Measurements from ENCODE around the gene CD48. TPM values are rescaled to one million over a fixed set of nuclear protein-coding genes. Genes with fewer than 3 reads are reported as not detected.
A peak's percentile ranks its signal among the peaks of the same experiment; 100 is the strongest.
"Not testable (repeated sequence)": the region's sequence is repeated elsewhere in the genome, so short reads cannot be mapped to it uniquely, and the experiment has no call there.

The CD48 gene
- total and polyA plus RNA-seq, 3 experiments from 2014 or later: 224 to 250 (median 234) TPM

- H3K36me3 ChIP-seq (ENCODE audit: insufficient read depth, low read length); H3K27me3 ChIP-seq (ENCODE audit: insufficient read depth, low read length, poor library complexity, severe bottlenecking); H3K27me3 Mint-ChIP-seq; POLR2A ChIA-PET; H3K9me3 Mint-ChIP-seq; H3K27ac ChIP-seq (ENCODE audit: low read depth, low read length); H3K9me3 ChIP-seq (ENCODE audit: low read length); H3K4me3 ChIP-seq (ENCODE audit: low read length): not testable (repeated sequence)
- H3K36me3 Mint-ChIP-seq: peaks cover 0 to 57% (median 10%) of the 10 kb centered on the region in 3 donors
- peaks cover 74 to 92% (median 77%) of the 10 kb centered on the region in 3 donors for H3K4me1 Mint-ChIP-seq
- DNase-seq: peak in 1 of 5 donors; percentile 52
- H3K27ac Mint-ChIP-seq: peak overlapping the region; percentile 68 to 94 (median 84)
- peaks cover 32% of the 10 kb centered on the region for H3K4me1 ChIP-seq (ENCODE audit: insufficient read depth, low read length)
- CTCF ChIA-PET: interaction anchor here (1.0 to 1.5 kb wide), 7 partner anchors 10 to 85 kb away, joined by 3 to 6 read pairs (median 4); partner anchors contain the start of gene CD48
- H3K4me3 Mint-ChIP-seq: peak overlapping the region; percentile 0 to 86 (median 9)
Observed at GRCh38 chr1:160692390-160692789, 19.2 kb downstream of the CD48 start.

- ChIA-PET POLR2A (no interaction called here), CTCF (interaction anchor here (1.1 to 9.1 kb wide), 6 partner anchors 27 to 269 kb away, joined by 3 to 100 read pairs (median 10); partner anchors contain the start of genes CD48 and ITLN2)
- H3K9me3 ChIP-seq (ENCODE audit: low read length): no peaks in the 10 kb centered on the region
- no peak for DNase-seq
- peaks cover 66% of the 10 kb centered on the region for H3K4me1 ChIP-seq (ENCODE audit: insufficient read depth, low read length)
- no peak overlapping the region for H3K27ac ChIP-seq (ENCODE audit: low read depth, low read length)
- no peak overlapping the region for H3K4me3 ChIP-seq (ENCODE audit: low read length)
- H3K9me3 Mint-ChIP-seq: peaks cover 0 to 5% (median 3%) of the 10 kb centered on the region in 5 donors
- H3K27me3 ChIP-seq (ENCODE audit: insufficient read depth, low read length, poor library complexity, severe bottlenecking): no peaks in the 10 kb centered on the region
- no peaks in the 10 kb centered on the region for H3K27me3 Mint-ChIP-seq
- H3K4me1 Mint-ChIP-seq: peaks cover 86 to 98% (median 96%) of the 10 kb centered on the region in 3 donors
- peaks cover 26% of the 10 kb centered on the region for H3K36me3 ChIP-seq (ENCODE audit: insufficient read depth, low read length)
- peak overlapping the region; percentile 82 to 98 (median 94) for H3K27ac Mint-ChIP-seq
- H3K36me3 Mint-ChIP-seq: peaks cover 11 to 94% (median 29%) of the 10 kb centered on the region in 3 donors
- peak overlapping the region in 6 of 7 donors; percentile 34 to 70 (median 56) for H3K4me3 Mint-ChIP-seq
Observed at GRCh38 chr1:160685266-160685665, 26.4 kb downstream of the CD48 start.

- no peak overlapping the region for H3K4me3 ChIP-seq (ENCODE audit: low read length)
- DNase-seq: peak in 1 of 5 donors; percentile 56
- Mint-ChIP-seq H3K27me3 (no peaks in the 10 kb centered on the region), H3K36me3 (peaks cover 20 to 94% (median 37%) of the 10 kb centered on the region in 3 donors), H3K4me1 (peaks cover 74 to 90% (median 87%) of the 10 kb centered on the region in 3 donors), H3K4me3 (peak overlapping the region; percentile 4 to 79 (median 66)), H3K9me3 (peaks cover 0 to 5% (median 3%) of the 10 kb centered on the region in 5 donors), H3K27ac (peak overlapping the region; percentile 82 to 98 (median 94))
- H3K4me1 ChIP-seq (ENCODE audit: insufficient read depth, low read length): peaks cover 59% of the 10 kb centered on the region
- H3K9me3 ChIP-seq (ENCODE audit: low read length): no peaks in the 10 kb centered on the region
- ChIA-PET POLR2A (interaction anchor here (0.7 to 2.4 kb wide), 10 partner anchors 10 to 585 kb away, joined by 3 to 11 read pairs (median 4); partner anchors contain the start of genes CD48 and IGSF8), CTCF (interaction anchor here (0.7 to 9.1 kb wide), 19 partner anchors 8 to 271 kb away, joined by 3 to 100 read pairs (median 6); partner anchors contain the start of genes CD48 and ITLN2)
- peak overlapping the region; percentile 27 for H3K27ac ChIP-seq (ENCODE audit: low read depth, low read length)
- H3K27me3 ChIP-seq (ENCODE audit: insufficient read depth, low read length, poor library complexity, severe bottlenecking): no peaks in the 10 kb centered on the region
- peaks cover 41% of the 10 kb centered on the region for H3K36me3 ChIP-seq (ENCODE audit: insufficient read depth, low read length)
Observed at GRCh38 chr1:160682983-160683865, 28.4 kb downstream of the CD48 start.

GRCh38 chr1:160681891-160682140, 29.8 kb downstream of the CD48 start:
- ChIA-PET POLR2A (interaction anchor here (1.7 kb wide), 1 partner anchor 27 kb away, joined by 4 read pairs; no protein-coding TSS in a partner anchor), CTCF (interaction anchor here (0.8 to 9.1 kb wide), 24 partner anchors 10 to 272 kb away, joined by 3 to 100 read pairs (median 4); partner anchors contain the start of genes CD48, ITLN2 and SLAMF7)
- H3K27me3 ChIP-seq (ENCODE audit: insufficient read depth, low read length, poor library complexity, severe bottlenecking): no peaks in the 10 kb centered on the region
- DNase-seq: no peak
- Mint-ChIP-seq H3K27me3 (no peaks in the 10 kb centered on the region), H3K4me3 (peak overlapping the region in 5 of 7 donors; percentile 2 to 80 (median 47)), H3K36me3 (peaks cover 20 to 95% (median 41%) of the 10 kb centered on the region in 3 donors), H3K4me1 (peaks cover 62 to 77% (median 76%) of the 10 kb centered on the region in 3 donors), H3K27ac (peak overlapping the region; percentile 87 to 98 (median 94)), H3K9me3 (peaks cover 0 to 5% (median 3%) of the 10 kb centered on the region in 5 donors)
- peaks cover 59% of the 10 kb centered on the region for H3K4me1 ChIP-seq (ENCODE audit: insufficient read depth, low read length)
- H3K36me3 ChIP-seq (ENCODE audit: insufficient read depth, low read length): peaks cover 47% of the 10 kb centered on the region
- H3K27ac ChIP-seq (ENCODE audit: low read depth, low read length): no peak overlapping the region
- no peaks in the 10 kb centered on the region for H3K9me3 ChIP-seq (ENCODE audit: low read length)
- H3K4me3 ChIP-seq (ENCODE audit: low read length): no peak overlapping the region

- H3K9me3 ChIP-seq (ENCODE audit: low read length): no peaks in the 10 kb centered on the region
- POLR2A ChIA-PET: interaction anchor here (0.6 to 1.7 kb wide), 2 partner anchors 27 to 67 kb away, joined by 3 to 4 read pairs; no protein-coding TSS in a partner anchor
- DNase-seq: peak; percentile 77 to 90 (median 81)
- CTCF ChIA-PET: interaction anchor here (0.6 to 9.1 kb wide), 36 partner anchors 9 to 309 kb away, joined by 3 to 100 read pairs (median 4); partner anchors contain the start of genes CD48, ITLN2 and SLAMF7
- H3K36me3 ChIP-seq (ENCODE audit: insufficient read depth, low read length): peaks cover 47% of the 10 kb centered on the region
- H3K4me1 Mint-ChIP-seq: peaks cover 58 to 72% (median 72%) of the 10 kb centered on the region in 3 donors
- H3K27me3 ChIP-seq (ENCODE audit: insufficient read depth, low read length, poor library complexity, severe bottlenecking): no peaks in the 10 kb centered on the region
- peak overlapping the region in 4 of 7 donors; percentile 2 to 80 (median 6) for H3K4me3 Mint-ChIP-seq
- H3K4me1 ChIP-seq (ENCODE audit: insufficient read depth, low read length): peaks cover 56% of the 10 kb centered on the region
- no peaks in the 10 kb centered on the region for H3K27me3 Mint-ChIP-seq
- H3K4me3 ChIP-seq (ENCODE audit: low read length): no peak overlapping the region
- H3K27ac Mint-ChIP-seq: peak overlapping the region; percentile 87 to 98 (median 94)
- H3K9me3 Mint-ChIP-seq: peaks cover 0 to 1% (median 0%) of the 10 kb centered on the region in 5 donors
- H3K36me3 Mint-ChIP-seq: peaks cover 20 to 93% (median 37%) of the 10 kb centered on the region in 3 donors
- H3K27ac ChIP-seq (ENCODE audit: low read depth, low read length): no peak overlapping the region
Observed at GRCh38 chr1:160681066-160681890, 30.3 kb downstream of the CD48 start.

- H3K4me3 Mint-ChIP-seq: peak overlapping the region in 1 of 7 donors; percentile 40
- Histone ChIP-seq H3K36me3 (ENCODE audit: insufficient read depth, low read length) (peaks cover 47% of the 10 kb centered on the region), H3K27me3 (ENCODE audit: insufficient read depth, low read length, poor library complexity, severe bottlenecking) (no peaks in the 10 kb centered on the region), H3K27ac (ENCODE audit: low read depth, low read length) (no peak overlapping the region), H3K9me3 (ENCODE audit: low read length) (no peaks in the 10 kb centered on the region), H3K4me3 (ENCODE audit: low read length) (no peak overlapping the region), H3K4me1 (ENCODE audit: insufficient read depth, low read length) (peaks cover 54% of the 10 kb centered on the region)
- ChIA-PET CTCF (interaction anchor here (0.6 to 9.1 kb wide), 23 partner anchors 8 to 310 kb away, joined by 3 to 100 read pairs (median 4); partner anchors contain the start of genes CD48 and SLAMF7), POLR2A (interaction anchor here (1.7 kb wide), 1 partner anchor 28 kb away, joined by 4 read pairs; no protein-coding TSS in a partner anchor)
- H3K27me3 Mint-ChIP-seq: no peaks in the 10 kb centered on the region
- H3K27ac Mint-ChIP-seq: peak overlapping the region in 7 of 8 donors; percentile 31 to 96 (median 69)
- peaks cover 56 to 72% (median 64%) of the 10 kb centered on the region in 3 donors for H3K4me1 Mint-ChIP-seq
- no peak for DNase-seq
- peaks cover 20 to 91% (median 32%) of the 10 kb centered on the region in 3 donors for H3K36me3 Mint-ChIP-seq
- H3K9me3 Mint-ChIP-seq: peaks cover 0 to 1% (median 0%) of the 10 kb centered on the region in 5 donors
Observed at GRCh38 chr1:160680399-160680798, 31.2 kb downstream of the CD48 start.

GRCh38 chr1:160679893-160680292, 31.7 kb downstream of the CD48 start:
- Mint-ChIP-seq H3K9me3 (peaks cover 0 to 1% (median 0%) of the 10 kb centered on the region in 5 donors), H3K27me3 (no peaks in the 10 kb centered on the region), H3K36me3 (peaks cover 20 to 86% (median 27%) of the 10 kb centered on the region in 3 donors), H3K27ac (peak overlapping the region in 7 of 8 donors; percentile 53 to 92 (median 82)), H3K4me3 (no peak overlapping the region), H3K4me1 (peaks cover 54 to 69% (median 58%) of the 10 kb centered on the region in 3 donors)
- no peaks in the 10 kb centered on the region for H3K27me3 ChIP-seq (ENCODE audit: insufficient read depth, low read length, poor library complexity, severe bottlenecking)
- DNase-seq: no peak
- H3K9me3 ChIP-seq (ENCODE audit: low read length): no peaks in the 10 kb centered on the region
- H3K36me3 ChIP-seq (ENCODE audit: insufficient read depth, low read length): peaks cover 44% of the 10 kb centered on the region
- no peak overlapping the region for H3K27ac ChIP-seq (ENCODE audit: low read depth, low read length)
- peaks cover 54% of the 10 kb centered on the region for H3K4me1 ChIP-seq (ENCODE audit: insufficient read depth, low read length)
- POLR2A ChIA-PET: interaction anchor here (0.8 kb wide), 1 partner anchor 53 kb away, joined by 3 read pairs; no protein-coding TSS in a partner anchor
- H3K4me3 ChIP-seq (ENCODE audit: low read length): no peak overlapping the region
- CTCF ChIA-PET: interaction anchor here (0.6 to 9.1 kb wide), 12 partner anchors 8 to 310 kb away, joined by 3 to 100 read pairs (median 8); no protein-coding TSS in a partner anchor
